HL-60 (cell line): Measurements from ENCODE around the gene IQSEC1.

ENCODE experiments used
- DNase-seq, 2 experiments: peaks; one replicate each; pipeline ENCODE4 v3.0.0-alpha.2; 2010 to 2020; ENCODE audit warnings: low read depth in 1 of 2, low spot score in 1 of 2
- H3K27ac ChIP-seq: fragments of 250-450 bp; sonication (Bioruptor Pico); replicated peaks from 2 replicates; pipeline ENCODE4 v1.5.1; 2020; ENCODE audit warnings: mild to moderate bottlenecking, moderate library complexity
- H3K27me3 ChIP-seq: fragments of 250-450 bp; sonication (Bioruptor Pico); 2 replicates; pipeline ENCODE4 v1.5.1; 2021; ENCODE audit warnings: mild to moderate bottlenecking, moderate library complexity; ENCODE audit not compliant: insufficient read depth, poor library complexity, severe bottlenecking
- H3K4me3 ChIP-seq: replicated peaks from 2 replicates; pipeline ENCODE4 v1.5.1; 2011; ENCODE audit warnings: mild to moderate bottlenecking, control low read depth, low read length; ENCODE audit not compliant: insufficient read depth
- GABPA ChIP-seq: IDR thresholded peaks from 2 replicates; pipeline ENCODE4 v1.6.1; 2012; ENCODE audit warnings: low read depth
- POLR2AphosphoS5 ChIP-seq: IDR thresholded peaks from 2 replicates; pipeline ENCODE4 v1.6.1; 2012; ENCODE audit warnings: low read depth
- REST ChIP-seq: IDR thresholded peaks from 2 replicates; pipeline ENCODE4 v1.6.1; 2012; ENCODE audit warnings: low read depth; ENCODE audit not compliant: insufficient replicate concordance
- SPI1 ChIP-seq: IDR thresholded peaks from 2 replicates; pipeline ENCODE4 v1.6.1; 2012; ENCODE audit warnings: low read depth, mild to moderate bottlenecking, borderline replicate concordance
- TF ChIP-seq, protein P1 (sequence below): IDR thresholded peaks from one replicate; pipeline ENCODE4 v1.5.1; 2011; ENCODE audit warnings: low read length, control low read depth, inconsistent platforms; ENCODE audit not compliant: insufficient read depth

Gene IQSEC1

GRCh38 chr3:12861611-12862010 lies 211.6 kb downstream of the IQSEC1 start:
- no peak for DNase-seq
- H3K4me3 ChIP-seq, result no peak overlapping the region
- peaks cover 3% of the 10 kb centered on the region for H3K27me3 ChIP-seq
- TF ChIP-seq REST (no peak), SPI1 (no peak), GABPA (no peak), POLR2AphosphoS5 (no peak)
- TF ChIP-seq, protein P1, sequence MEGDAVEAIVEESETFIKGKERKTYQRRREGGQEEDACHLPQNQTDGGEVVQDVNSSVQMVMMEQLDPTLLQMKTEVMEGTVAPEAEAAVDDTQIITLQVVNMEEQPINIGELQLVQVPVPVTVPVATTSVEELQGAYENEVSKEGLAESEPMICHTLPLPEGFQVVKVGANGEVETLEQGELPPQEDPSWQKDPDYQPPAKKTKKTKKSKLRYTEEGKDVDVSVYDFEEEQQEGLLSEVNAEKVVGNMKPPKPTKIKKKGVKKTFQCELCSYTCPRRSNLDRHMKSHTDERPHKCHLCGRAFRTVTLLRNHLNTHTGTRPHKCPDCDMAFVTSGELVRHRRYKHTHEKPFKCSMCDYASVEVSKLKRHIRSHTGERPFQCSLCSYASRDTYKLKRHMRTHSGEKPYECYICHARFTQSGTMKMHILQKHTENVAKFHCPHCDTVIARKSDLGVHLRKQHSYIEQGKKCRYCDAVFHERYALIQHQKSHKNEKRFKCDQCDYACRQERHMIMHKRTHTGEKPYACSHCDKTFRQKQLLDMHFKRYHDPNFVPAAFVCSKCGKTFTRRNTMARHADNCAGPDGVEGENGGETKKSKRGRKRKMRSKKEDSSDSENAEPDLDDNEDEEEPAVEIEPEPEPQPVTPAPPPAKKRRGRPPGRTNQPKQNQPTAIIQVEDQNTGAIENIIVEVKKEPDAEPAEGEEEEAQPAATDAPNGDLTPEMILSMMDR, result no peak
- no peak overlapping the region for H3K27ac ChIP-seq

GRCh38 chr3:12859840-12860239 lies 213.4 kb downstream of the IQSEC1 start:
- TF ChIP-seq SPI1 (no peak), POLR2AphosphoS5 (no peak), REST (no peak)
- TF ChIP-seq, protein P1, result no peak
- Histone ChIP-seq H3K27me3 (peaks cover 3% of the 10 kb centered on the region), H3K4me3 (no peak overlapping the region), H3K27ac (no peak overlapping the region)
- no peak for DNase-seq

- TF ChIP-seq POLR2AphosphoS5 (no peak), REST (no peak), SPI1 (no peak), GABPA (no peak)
- TF ChIP-seq, protein P1, result no peak
- no peak for DNase-seq
- Histone ChIP-seq H3K27ac (no peak overlapping the region), H3K4me3 (no peak overlapping the region), H3K27me3 (peaks cover 11% of the 10 kb centered on the region)
Observed at GRCh38 chr3:12856626-12857025, 216.6 kb downstream of the IQSEC1 start.
